H1 (cell line): ENCODE results near the gene CDC42BPB. TPM values are rescaled to one million over a fixed set of nuclear protein-coding genes. Genes with fewer than 3 reads are reported as not detected.

Experiments used
- CTCF ChIA-PET: fragments of 300-600 bp; sonication (Branson Sonifier 250); formaldehyde crosslinking; loops from one replicate; lab custom pipeline; 2021; ENCODE audit not compliant: partially characterized antibody; lab: Charles Lee
- POLR2A ChIA-PET: fragments of 300-600 bp; sonication (Branson Sonifier 250); formaldehyde crosslinking; loops from one replicate; lab custom pipeline; 2021; ENCODE audit warnings: inconsistent platforms; ENCODE audit not compliant: partially characterized antibody; lab: Charles Lee
- DNase-seq, 2 experiments: peaks; one replicate each; pipeline versions ENCODE4 v3.0.0 to v3.0.0-alpha.2; 2010 to 2022; ENCODE audit warnings: low spot score in 2 of 2, low read depth in 1 of 2, mixed read lengths in 1 of 2
- FAIRE-seq: peaks from 2 replicates; lab custom pipeline; 2011; peaks lifted over from hg19 to GRCh38; lab: Jason Lieb, UNC
- H2AFZ ChIP-seq: 2 replicates; pipeline ENCODE4 v1.8.1; 2012; ENCODE audit warnings: low read length, inconsistent platforms
- H2AK5ac ChIP-seq: 2 replicates; pipeline ENCODE4 v1.6.1; 2013; ENCODE audit warnings: low read depth, low read length
- H2BK120ac ChIP-seq: replicated peaks from 2 replicates; pipeline ENCODE3; 2013; ENCODE audit warnings: low read depth, low read length, inconsistent platforms
- H2BK12ac ChIP-seq: 2 replicates; pipeline ENCODE4 v1.6.1; 2013; ENCODE audit warnings: low read depth, low read length
- H2BK15ac ChIP-seq: 2 replicates; pipeline ENCODE4 v1.6.1; 2013; ENCODE audit warnings: low read length
- H2BK20ac ChIP-seq: 2 replicates; pipeline ENCODE4 v1.6.1; 2013; ENCODE audit warnings: low read length
- H2BK5ac ChIP-seq: 2 replicates; pipeline ENCODE4 v1.6.1; 2013; ENCODE audit warnings: low read depth, low read length
- H3K14ac ChIP-seq: 2 replicates; pipeline ENCODE4 v1.6.1; 2013; ENCODE audit warnings: inconsistent platforms; ENCODE audit not compliant: insufficient read length
- H3K18ac ChIP-seq: 2 replicates; pipeline ENCODE4 v1.6.1; 2013; ENCODE audit warnings: low read length; ENCODE audit errors: extremely low read depth
- H3K23ac ChIP-seq: 2 replicates; pipeline ENCODE4 v1.6.1; 2013; ENCODE audit warnings: inconsistent platforms; ENCODE audit not compliant: insufficient read length
- H3K23me2 ChIP-seq: 2 replicates; pipeline ENCODE4 v1.6.1; 2013; ENCODE audit warnings: low read depth, low read length
- H3K27ac ChIP-seq: 2 replicates; pipeline ENCODE4 v1.6.1; 2011; ENCODE audit warnings: low read depth, low read length, inconsistent platforms
- H3K27me3 ChIP-seq, 4 experiments: replicated peaks in 1 of 4; 1 replicate in 1 of 4; 2 replicates in 3 of 4; pipeline versions ENCODE4 v1.6.1 to v1.8.1; 2011 to 2013; ENCODE audit warnings: low read length in 3 of 4, mild to moderate bottlenecking in 3 of 4, inconsistent platforms in 2 of 4, mixed read lengths in 2 of 4, moderate library complexity in 1 of 4; ENCODE audit not compliant: control insufficient read depth in 3 of 4, insufficient read depth in 3 of 4; ENCODE audit errors: extremely low read depth in 1 of 4
- H3K36me3 ChIP-seq, 4 experiments: 2 replicates each; pipeline versions ENCODE4 v1.6.1 to v1.8.1; 2011 to 2013; ENCODE audit warnings: mild to moderate bottlenecking in 4 of 4, low read length in 3 of 4, moderate library complexity in 2 of 4, control low read depth in 1 of 4, inconsistent platforms in 1 of 4; ENCODE audit not compliant: insufficient read depth in 4 of 4, control insufficient read depth in 2 of 4
- H3K4ac ChIP-seq: replicated peaks from 2 replicates; pipeline ENCODE3; 2013; ENCODE audit warnings: low read length, low read depth, mixed read lengths, inconsistent platforms; ENCODE audit not compliant: insufficient read length
- H3K4me1 ChIP-seq, 4 experiments: replicated peaks in 1 of 4; 1 replicate in 1 of 4; 2 replicates in 3 of 4; pipeline versions ENCODE4 v1.6.1 to v1.8.1; 2011 to 2013; ENCODE audit warnings: low read length in 3 of 4, inconsistent platforms in 2 of 4, mixed read lengths in 1 of 4; ENCODE audit not compliant: insufficient read depth in 4 of 4, control insufficient read depth in 3 of 4
- H3K4me2 ChIP-seq, 2 experiments: 2 replicates each; pipeline versions ENCODE4 v1.6.1 to v1.8.1; 2011 to 2013; ENCODE audit warnings: low read depth in 2 of 2, low read length in 2 of 2, control low read depth in 1 of 2, inconsistent platforms in 1 of 2, mild to moderate bottlenecking in 1 of 2; ENCODE audit not compliant: insufficient read depth in 1 of 2
- H3K4me3 ChIP-seq, 4 experiments: fragments of 200-600, 300-600 bp in 1 of 4; sonication (generic), shearing (Covaris generic), sonication (Bioruptor Twin) in 1 of 4; 2 replicates each; pipeline versions ENCODE4 v1.5.1 to v1.8.1; 2011 to 2016; ENCODE audit warnings: low read length in 4 of 4, low read depth in 3 of 4, control low read depth in 2 of 4, inconsistent platforms in 2 of 4, mild to moderate bottlenecking in 2 of 4, mixed read lengths in 1 of 4, moderate library complexity in 1 of 4; ENCODE audit not compliant: insufficient read depth in 2 of 4; ENCODE audit errors: extremely low read depth in 1 of 4
- H3K56ac ChIP-seq: replicated peaks from 2 replicates; pipeline ENCODE3; 2013; ENCODE audit warnings: low read depth, mild to moderate bottlenecking, mixed read lengths, low read length, inconsistent platforms; ENCODE audit not compliant: insufficient read length
- H3K79me1 ChIP-seq: 2 replicates; pipeline ENCODE4 v1.6.1; 2013; ENCODE audit warnings: low read depth, low read length, control low read depth
- H3K79me2 ChIP-seq, 2 experiments: 2 replicates each; pipeline versions ENCODE4 v1.6.1 to v1.8.1; 2012 to 2013; ENCODE audit warnings: low read length in 2 of 2, mild to moderate bottlenecking in 2 of 2, inconsistent platforms in 1 of 2; ENCODE audit not compliant: insufficient read depth in 2 of 2, control insufficient read depth in 1 of 2
- H3K9ac ChIP-seq, 4 experiments: replicated peaks in 1 of 4; 1 replicate in 1 of 4; 2 replicates in 3 of 4; pipeline versions ENCODE4 v1.6.1 to v1.8.1; 2011 to 2013; ENCODE audit warnings: low read depth in 3 of 4, low read length in 3 of 4, control low read depth in 2 of 4, mild to moderate bottlenecking in 2 of 4, moderate library complexity in 2 of 4, inconsistent platforms in 1 of 4; ENCODE audit errors: extremely low read depth in 1 of 4
- H3K9me3 ChIP-seq, 2 experiments: 2 replicates each; pipeline versions ENCODE4 v1.6.1 to v1.8.1; 2012 to 2013; ENCODE audit warnings: mild to moderate bottlenecking in 2 of 2, moderate library complexity in 2 of 2, control low read depth in 1 of 2, inconsistent platforms in 1 of 2, low read depth in 1 of 2, low read length in 1 of 2, mixed read lengths in 1 of 2; ENCODE audit not compliant: insufficient read depth in 2 of 2
- H4K20me1 ChIP-seq, 2 experiments: replicated peaks in 1 of 2; 2 replicates each; pipeline versions ENCODE3 to v1.8.1; 2011 to 2013; ENCODE audit warnings: inconsistent platforms in 2 of 2, low read length in 2 of 2, mild to moderate bottlenecking in 1 of 2; ENCODE audit not compliant: insufficient read depth in 2 of 2, control insufficient read depth in 1 of 2
- H4K5ac ChIP-seq: 2 replicates; pipeline ENCODE4 v1.6.1; 2013; ENCODE audit warnings: low read length, low read depth, mixed read lengths, inconsistent platforms; ENCODE audit not compliant: insufficient read length
- H4K8ac ChIP-seq: 2 replicates; pipeline ENCODE4 v1.8.0; 2013; ENCODE audit warnings: mild to moderate bottlenecking, moderate library complexity, low read length, inconsistent platforms; ENCODE audit not compliant: insufficient read depth; ENCODE audit errors: extremely low read depth
- H4K91ac ChIP-seq: replicated peaks from 2 replicates; pipeline ENCODE3; 2013; ENCODE audit warnings: low read length, mixed read lengths, inconsistent platforms; ENCODE audit not compliant: insufficient read length
- CEBPB ChIP-seq: IDR thresholded peaks from 2 replicates; pipeline ENCODE4 v1.6.1; 2012; ENCODE audit warnings: low read depth, low read length
- FOSL1 ChIP-seq: IDR thresholded peaks from 2 replicates; pipeline ENCODE4 v1.6.1; 2011; ENCODE audit warnings: mild to moderate bottlenecking, low read depth, low read length, moderate library complexity; ENCODE audit not compliant: insufficient read depth
- GTF2F1 ChIP-seq: IDR thresholded peaks from 2 replicates; pipeline ENCODE4 v1.6.1; 2012; ENCODE audit warnings: low read depth, low read length, improper control_type of control experiment, borderline replicate concordance
- KDM5A ChIP-seq: fragments of 200-600 bp; IDR thresholded peaks from 2 replicates; pipeline ENCODE4 v1.7.1; 2012; ENCODE audit warnings: mild to moderate bottlenecking, low read length, inconsistent platforms, mixed read lengths
- PHF8 ChIP-seq: fragments of 200-600 bp; sonication (generic); conservative IDR thresholded peaks from 2 replicates; pipeline ENCODE4 v1.7.1; 2012; ENCODE audit warnings: low read depth, mild to moderate bottlenecking, inconsistent platforms, low read length, moderate library complexity
- TAF7 ChIP-seq: optimal IDR thresholded peaks from 2 replicates; pipeline ENCODE3; 2011; ENCODE audit warnings: low read depth, mild to moderate bottlenecking, inconsistent platforms, low read length, moderate library complexity, borderline replicate concordance
- ZNF274 ChIP-seq: IDR thresholded peaks from 2 replicates; pipeline ENCODE4 v1.7.0; 2012; ENCODE audit warnings: low read length, borderline replicate concordance; ENCODE audit errors: extremely low read depth
- WGBS, 2 experiments: shearing (Covaris generic) in 1 of 2; methylation state at CpG; one replicate each; pipeline versions ENCODE4 v1.1.6 to v1.1.7; 2013 to 2015; ENCODE audit warnings: low lambda C conversion rate in 2 of 2, mixed read lengths in 2 of 2, inconsistent platforms in 1 of 2, low coverage in 1 of 2, missing lambda C conversion rate in 1 of 2; ENCODE audit not compliant: insufficient replicate concordance in 2 of 2, insufficient coverage in 1 of 2, insufficient read length in 1 of 2; ENCODE audit errors: extremely low coverage in 1 of 2, missing lambda C conversion rate in 1 of 2; 5-methylcytosine and 5-hydroxymethylcytosine counted together
- polyA plus RNA-seq, 7 experiments: library from polyadenylated mRNA; depleted of rRNA in 3 of 7; stranded (reverse) in 5 of 7; unstranded in 2 of 7; fragments of >200 nt in 5 of 7; fragments of 200-250 nt in 2 of 7; gene quantifications; 1 replicate in 5 of 7; 2 replicates in 1 of 7; 4 replicates in 1 of 7; pipeline versions ENCODE4 v1.2.1 to v1.2.3, GENCODE V29; 2011 to 2013; ENCODE audit warnings: missing spikeins in 2 of 7, mixed read lengths in 2 of 7
- total RNA-seq: library from RNA; stranded (reverse); fragmentation: NEBNext Ultra II Directional; extraction: Animal tissue kit (Norgen Biotek cat#: 25700); gene quantifications from 2 replicates; pipeline ENCODE4 v1.2.1, GENCODE V29; 2021

Gene CDC42BPB
- total and polyA plus RNA-seq, 2 of the 8 experiments (the other 6 are each of a cell fraction or from before 2014, with no cell fraction given): 51.2 to 88.2 TPM

- no peak overlapping the region for H2BK5ac ChIP-seq
- H3K9me3 ChIP-seq: no peaks in the 10 kb centered on the region
- no peak overlapping the region for H2BK12ac ChIP-seq
- ChIA-PET CTCF (interaction anchor here (0.7 to 1.4 kb wide), 2 partner anchors 17 to 76 kb away, joined by 3 to 4 read pairs; no protein-coding TSS in a partner anchor), POLR2A (no interaction called here)
- no peak overlapping the region for H2BK20ac ChIP-seq
- TF ChIP-seq TAF7 (no peak), PHF8 (no peak), ZNF274 (no peak), FOSL1 (no peak), GTF2F1 (no peak), KDM5A (no peak), CEBPB (no peak)
- no peak overlapping the region for H4K91ac ChIP-seq
- H4K20me1 ChIP-seq: peaks cover 0 to 22% of the 10 kb centered on the region in 2 experiments
- H3K27ac ChIP-seq: no peak overlapping the region
- H4K8ac ChIP-seq: 0 out of 2 replicates have a peak overlapping the region, but pooled peaks have one; percentile 35
- no peaks in the 10 kb centered on the region; a peak in 1 of 8 replicates for H3K36me3 ChIP-seq
- no peak overlapping the region for H2AFZ ChIP-seq
- no peak overlapping the region for H3K23ac ChIP-seq
- 0 out of 7 replicates have a peak, but pooled peaks cover 0 to 2% (median 0%) of the 10 kb centered on the region in 4 experiments for H3K4me1 ChIP-seq
- H3K9ac ChIP-seq: no peak overlapping the region
- H3K14ac ChIP-seq: no peak overlapping the region
- no peak for FAIRE-seq
- no peaks in the 10 kb centered on the region for H3K23me2 ChIP-seq
- H3K18ac ChIP-seq: no peak overlapping the region
- H2BK15ac ChIP-seq: no peak overlapping the region
- H3K4ac ChIP-seq: no peak overlapping the region
- no peak for DNase-seq
- WGBS, 2 experiments: 93% methylated on average over 9 of the region's 9 CpGs; no CpG with 5 or more reads in 1 of the 2 experiments
- no peak overlapping the region for H4K5ac ChIP-seq
- H3K27me3 ChIP-seq: no peaks in the 10 kb centered on the region
- peaks cover 0 to 70% of the 10 kb centered on the region in 2 experiments; a peak in 3 of 4 replicates for H3K79me2 ChIP-seq
- no peak overlapping the region for H3K56ac ChIP-seq
- no peak overlapping the region for H3K4me2 ChIP-seq
- peaks cover 13% of the 10 kb centered on the region for H3K79me1 ChIP-seq
- H2AK5ac ChIP-seq: no peak overlapping the region
- H3K4me3 ChIP-seq: no peak overlapping the region
- no peak overlapping the region for H2BK120ac ChIP-seq
Observed at GRCh38 chr14:103029936-103030335, 27.4 kb downstream of the CDC42BPB start.
